Activated CD4-positive, alpha-beta T cell treated with anti-CD3 and anti-CD28 coated beads for 24 hours (primary cell): ENCODE results near the gene MON1A.
"Not testable (repeated sequence)": the region's sequence is repeated elsewhere in the genome, so short reads cannot be mapped to it uniquely, and the experiment has no call there.

ENCODE experiments used
- DNase-seq, 2 donors: peaks; one replicate each; pipeline ENCODE4 v3.0.0-alpha.2; 2020; ENCODE audit warnings: low read depth in 2 of 2

The MON1A gene, protein sequence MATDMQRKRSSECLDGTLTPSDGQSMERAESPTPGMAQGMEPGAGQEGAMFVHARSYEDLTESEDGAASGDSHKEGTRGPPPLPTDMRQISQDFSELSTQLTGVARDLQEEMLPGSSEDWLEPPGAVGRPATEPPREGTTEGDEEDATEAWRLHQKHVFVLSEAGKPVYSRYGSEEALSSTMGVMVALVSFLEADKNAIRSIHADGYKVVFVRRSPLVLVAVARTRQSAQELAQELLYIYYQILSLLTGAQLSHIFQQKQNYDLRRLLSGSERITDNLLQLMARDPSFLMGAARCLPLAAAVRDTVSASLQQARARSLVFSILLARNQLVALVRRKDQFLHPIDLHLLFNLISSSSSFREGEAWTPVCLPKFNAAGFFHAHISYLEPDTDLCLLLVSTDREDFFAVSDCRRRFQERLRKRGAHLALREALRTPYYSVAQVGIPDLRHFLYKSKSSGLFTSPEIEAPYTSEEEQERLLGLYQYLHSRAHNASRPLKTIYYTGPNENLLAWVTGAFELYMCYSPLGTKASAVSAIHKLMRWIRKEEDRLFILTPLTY

DNA sequence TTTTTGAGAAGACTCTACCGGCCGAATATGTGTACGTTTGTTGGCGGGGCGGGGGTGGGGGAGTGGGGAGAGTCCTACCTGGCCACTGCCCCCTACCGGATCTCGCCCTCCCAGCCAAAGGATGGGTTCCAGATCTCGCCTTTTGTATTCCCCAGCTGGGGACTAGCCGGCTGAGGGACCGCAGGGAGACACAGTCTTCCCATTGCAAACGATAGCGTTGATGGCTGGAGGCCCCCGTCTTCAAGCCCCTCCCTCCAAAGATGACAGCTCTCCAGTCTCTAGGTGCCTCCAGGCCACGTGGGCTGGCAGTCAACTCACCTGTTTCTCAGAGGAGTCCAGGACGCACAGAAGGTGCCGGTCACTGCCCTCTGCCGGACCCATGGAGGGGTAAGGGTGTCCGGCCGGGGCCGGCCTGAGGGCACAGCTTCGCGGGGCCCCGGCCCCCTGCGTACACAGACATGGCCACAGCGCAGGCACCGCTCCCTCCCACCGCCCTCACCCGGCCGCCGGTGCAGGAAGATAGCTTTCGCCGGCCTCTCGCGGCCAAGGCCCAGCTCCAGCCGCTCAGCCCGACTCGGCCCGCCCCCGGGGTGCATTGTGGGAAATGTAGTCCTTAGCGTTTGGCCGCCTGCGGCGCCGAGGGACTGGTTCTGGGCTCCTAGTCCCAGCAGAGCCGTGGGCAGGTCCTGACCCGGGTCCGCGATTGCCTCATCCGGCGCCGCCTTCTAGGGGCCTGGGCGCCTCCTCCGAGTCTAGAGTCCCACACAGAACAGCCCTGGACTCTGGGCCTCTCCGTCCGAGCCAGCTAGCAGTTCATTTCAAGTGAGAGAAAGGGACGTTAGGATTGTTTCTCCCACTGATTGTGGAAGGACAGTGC, at the start of gene MON1A:
TSS of gene MON1A (minus strand) at position 521 of the 877 bp plus-strand sequence. CDS start 16,465 bp downstream, outside the sequence.
- peak; percentile 75 to 95 for DNase-seq

DNA sequence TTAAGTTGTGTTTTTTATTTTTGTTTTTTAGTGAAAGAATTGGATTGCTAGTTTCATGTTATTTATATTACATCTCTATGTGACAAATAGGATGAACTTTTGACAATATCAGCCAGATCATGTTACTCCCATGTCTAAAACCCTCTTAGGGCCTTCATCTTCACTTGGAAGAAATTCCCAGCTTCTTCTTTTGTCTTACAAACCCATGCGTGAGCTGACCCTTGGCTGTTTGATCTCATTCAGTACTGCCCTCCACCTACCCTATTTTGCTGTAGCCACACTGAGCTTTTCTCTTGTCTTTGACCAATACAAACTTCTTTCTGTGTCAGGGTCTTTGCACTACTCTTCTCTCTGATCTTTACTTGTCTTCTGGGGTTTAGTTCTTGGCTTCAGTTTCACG, 47.3 kb upstream of the MON1A start:
- no peak for DNase-seq

DNA sequence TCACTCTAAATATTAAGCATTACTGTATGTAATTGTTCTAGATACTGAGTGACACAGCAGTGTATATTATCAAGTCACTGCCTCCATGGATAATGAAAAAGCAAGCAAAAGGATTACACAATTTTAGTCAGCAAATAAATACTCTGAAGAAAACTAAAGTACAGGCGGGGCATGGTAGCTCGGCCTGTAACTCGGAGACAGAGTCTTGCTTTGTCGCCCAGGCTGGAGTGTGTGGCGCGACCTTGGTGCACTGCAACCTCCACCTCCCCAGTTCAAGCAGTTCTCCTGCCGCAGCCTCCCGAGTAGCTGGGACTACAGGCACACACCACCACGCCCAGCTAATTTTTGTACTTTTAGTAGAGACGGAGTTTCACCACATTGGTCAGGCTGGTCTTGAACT, 43.0 kb upstream of the MON1A start:
- DNase-seq = no peak

DNA sequence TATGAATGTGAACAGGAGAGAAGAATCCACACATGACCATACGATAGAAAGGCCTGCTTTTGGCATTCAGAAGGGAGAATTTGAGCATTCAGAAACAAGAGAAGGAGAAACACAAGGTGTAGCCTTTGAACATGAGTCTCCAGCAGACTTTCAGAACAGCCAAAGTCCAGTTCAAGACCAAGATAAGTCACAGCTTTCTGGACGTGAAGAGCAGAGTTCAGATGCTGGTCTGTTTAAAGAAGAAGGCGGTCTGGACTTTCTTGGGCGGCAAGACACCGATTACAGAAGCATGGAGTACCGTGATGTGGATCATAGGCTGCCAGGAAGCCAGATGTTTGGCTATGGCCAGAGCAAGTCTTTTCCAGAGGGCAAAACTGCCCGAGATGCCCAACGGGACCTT, 38.7 kb upstream of the MON1A start:
- DNase-seq = no peak

DNA sequence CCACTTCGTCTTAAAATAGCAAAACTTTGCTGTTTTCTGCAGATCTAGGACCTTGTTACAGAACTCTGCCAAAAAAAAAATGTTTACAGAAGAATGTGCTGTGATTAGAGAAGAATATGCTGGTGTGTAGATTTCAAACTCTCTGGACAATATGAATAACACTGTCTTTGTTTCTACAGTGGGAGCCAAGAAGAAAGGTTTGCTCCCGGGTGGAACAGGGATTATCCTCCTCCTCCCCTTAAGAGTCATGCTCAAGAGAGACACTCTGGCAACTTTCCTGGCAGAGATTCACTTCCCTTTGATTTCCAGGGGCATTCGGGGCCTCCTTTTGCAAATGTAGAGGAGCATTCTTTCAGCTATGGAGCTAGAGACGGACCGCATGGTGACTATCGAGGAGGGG, 37.7 kb upstream of the MON1A start:
- DNase-seq = no peak

DNA sequence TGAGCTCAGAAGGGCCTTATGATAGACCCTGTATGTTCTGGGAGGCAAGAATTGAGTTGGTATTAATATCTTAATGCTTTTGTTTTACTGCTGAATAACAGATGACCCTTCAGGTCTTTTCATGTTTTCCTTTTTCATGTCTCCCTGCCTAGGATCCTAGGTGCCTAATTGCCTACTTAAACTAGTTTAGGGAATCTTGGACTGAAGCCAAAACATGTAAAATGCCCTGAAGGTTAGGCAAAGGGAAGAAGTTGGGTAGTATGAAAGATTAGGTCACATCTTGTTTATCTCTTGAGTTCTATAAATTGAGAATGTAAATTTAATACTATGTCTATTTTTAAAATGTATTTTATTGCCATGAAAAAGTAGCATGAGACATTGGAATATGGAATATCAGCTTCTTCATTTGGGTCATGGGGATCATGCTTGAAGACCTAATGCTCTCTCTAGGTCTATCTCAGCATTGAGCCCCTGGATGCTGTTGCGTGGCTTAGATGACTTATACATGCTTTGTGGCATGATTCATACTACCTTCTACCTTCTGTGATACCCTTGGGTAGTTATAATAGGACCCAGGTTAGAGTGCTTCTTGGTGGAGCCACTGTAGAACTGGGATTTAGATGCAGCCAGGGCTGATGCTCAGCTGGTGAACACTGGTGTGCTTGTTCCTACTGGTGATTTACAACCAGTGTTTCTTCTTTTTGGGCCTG, 36.8 kb upstream of the MON1A start:
- no peak for DNase-seq

DNA sequence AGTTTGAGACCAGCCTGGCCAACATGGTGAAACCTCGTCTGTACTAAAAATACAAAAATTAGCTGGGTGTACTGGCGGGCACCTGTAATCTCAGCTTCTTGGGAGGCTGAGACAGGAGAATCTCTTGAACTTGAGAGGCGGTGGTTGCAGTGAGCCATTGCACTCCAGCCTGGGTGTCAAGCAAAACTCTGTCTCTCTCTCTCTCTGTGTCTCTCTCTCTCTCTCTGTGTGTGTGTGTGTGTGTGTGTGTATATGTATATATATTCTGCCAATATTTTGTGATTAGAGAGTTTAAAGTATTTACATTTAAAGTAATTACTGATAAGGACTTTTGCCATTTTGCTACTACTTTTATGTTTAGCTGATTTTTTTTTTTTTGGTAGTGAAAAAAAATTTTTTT, 26.0 kb upstream of the MON1A start:
- no peak for DNase-seq

DNA sequence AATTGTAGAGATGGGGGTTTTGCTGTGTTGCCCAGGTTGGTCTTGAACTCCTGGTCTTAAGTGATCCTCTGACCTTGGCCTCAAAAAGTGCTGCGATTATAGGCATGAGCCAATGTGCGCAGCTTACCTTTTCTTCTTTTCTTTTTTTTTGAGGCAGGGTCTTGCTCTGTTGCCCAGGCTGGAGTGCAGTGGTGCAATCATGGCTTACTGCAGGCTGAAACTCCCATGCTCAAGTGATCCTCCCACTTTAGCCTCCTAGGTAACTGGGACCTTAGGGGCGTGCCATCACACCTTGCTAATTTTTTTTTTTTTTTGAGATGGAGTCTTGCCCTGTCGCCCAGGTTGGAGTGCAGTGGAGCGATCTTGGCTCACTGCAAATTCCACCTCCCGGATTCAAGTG, 23.3 kb upstream of the MON1A start:
- DNase-seq = no peak

DNA sequence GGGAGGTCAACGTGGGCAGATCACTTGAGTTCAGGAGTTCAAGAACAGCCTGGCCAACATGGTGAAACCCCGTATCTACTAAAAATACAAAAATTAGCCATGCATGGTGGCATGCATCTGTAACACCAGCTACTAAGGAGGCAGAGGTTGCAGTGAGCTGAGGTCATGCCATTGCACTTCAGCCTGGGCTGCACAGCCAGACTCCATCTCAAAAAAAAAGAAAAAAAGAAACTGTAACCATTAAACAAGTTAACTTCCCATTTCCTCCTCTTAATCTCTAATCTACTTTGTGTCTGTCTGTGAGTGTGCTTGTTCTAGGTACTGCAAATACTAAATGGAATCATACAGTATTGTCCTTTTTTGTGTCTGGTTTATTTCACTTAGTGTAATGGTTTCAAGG, 13.0 kb upstream of the MON1A start:
- no peak for DNase-seq

DNA sequence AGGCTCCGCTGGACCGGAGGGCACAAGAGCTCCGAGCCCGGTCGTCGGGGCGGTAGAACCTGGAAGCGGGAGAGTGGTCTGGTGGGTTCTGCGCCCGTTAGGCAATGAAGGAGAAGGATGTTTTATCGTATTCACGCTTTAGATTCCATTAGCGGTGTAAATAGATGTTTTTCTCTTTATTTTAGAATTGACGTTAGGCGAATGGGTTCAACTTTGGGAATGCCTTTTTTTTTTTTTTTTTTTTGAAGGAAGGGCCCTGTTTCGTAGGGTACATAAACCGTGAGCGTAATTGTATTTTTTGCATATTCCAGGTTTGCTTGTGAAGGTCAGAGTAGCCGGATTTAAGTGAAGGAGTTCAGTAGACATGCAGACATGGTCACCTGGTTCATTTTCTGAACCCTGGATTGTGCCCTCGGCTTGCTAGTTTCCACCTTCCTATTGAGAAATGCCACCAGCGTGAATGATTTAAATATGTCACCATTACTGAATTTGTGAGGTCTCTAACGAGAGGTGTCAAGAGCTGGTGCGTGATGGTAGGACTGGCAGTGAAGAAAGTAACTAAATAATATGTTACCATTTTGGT, 11.1 kb upstream of the MON1A start:
- no peak for DNase-seq

DNA sequence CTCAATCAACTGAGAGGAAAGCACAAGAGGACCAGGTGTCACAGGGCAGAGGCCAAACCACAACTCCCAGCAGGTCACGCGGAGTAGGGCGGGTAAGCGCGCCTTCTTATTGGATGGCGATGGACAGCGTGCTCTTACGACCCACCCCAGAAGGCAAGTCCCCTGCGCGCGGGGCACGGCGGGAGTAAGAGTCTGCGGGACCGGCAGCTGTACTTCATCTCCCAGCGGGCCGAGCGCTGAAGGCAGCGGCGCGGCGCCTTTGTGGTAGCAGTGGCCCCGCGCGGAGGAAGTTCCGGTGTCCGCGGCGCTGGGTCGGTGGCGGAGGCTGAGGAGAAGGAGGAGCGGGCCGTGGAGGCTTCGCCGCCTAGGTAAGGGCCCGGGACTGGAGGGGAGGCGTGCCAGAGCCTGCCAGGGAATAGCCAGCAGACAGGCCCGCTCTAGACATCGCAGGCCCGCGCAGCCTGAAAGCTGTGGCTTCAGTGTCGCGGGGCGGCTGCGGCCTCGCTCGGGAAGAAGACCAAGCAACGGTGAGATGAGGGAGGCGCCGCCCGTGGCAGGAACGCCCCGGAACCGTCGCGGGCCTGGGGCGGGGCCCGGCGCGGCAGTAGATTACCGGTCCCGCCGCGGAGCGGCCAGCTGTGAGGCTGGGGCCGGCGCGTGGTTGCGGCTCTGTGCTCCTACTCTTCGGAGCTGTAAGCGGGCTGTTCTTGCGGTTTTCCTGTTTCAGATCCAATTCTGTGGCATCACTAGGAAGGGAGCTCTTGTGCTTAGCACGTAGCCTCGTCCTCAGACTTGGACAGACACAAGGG, 10.5 kb upstream of the MON1A start, which contains the start of gene RBM6:
TSS of gene RBM6 (plus strand) at position 293 of the 809 bp plus-strand sequence. CDS start 22,492 bp downstream, outside the sequence.
- DNase-seq = peak; percentile 90 to 92

DNA sequence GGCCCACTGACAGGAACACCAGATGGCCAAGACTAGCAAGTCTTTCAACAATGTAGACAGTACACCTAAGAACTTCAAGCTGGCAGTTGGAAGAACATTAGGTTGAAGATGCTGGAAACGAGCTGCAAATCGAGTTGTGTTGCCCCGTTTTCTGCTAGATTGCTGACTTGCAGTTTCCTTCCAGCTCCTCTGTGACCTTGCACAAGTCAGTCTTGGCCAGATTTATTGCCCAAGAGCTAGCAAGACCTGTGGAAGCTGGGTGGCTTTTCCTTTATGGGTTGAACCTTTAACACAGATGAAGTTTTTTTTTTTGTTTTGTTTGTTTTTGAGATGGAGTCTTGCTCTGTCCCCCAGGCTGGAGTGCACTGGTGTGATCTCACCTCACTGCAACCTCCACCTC, 7.5 kb upstream of the MON1A start:
- no peak for DNase-seq

DNA sequence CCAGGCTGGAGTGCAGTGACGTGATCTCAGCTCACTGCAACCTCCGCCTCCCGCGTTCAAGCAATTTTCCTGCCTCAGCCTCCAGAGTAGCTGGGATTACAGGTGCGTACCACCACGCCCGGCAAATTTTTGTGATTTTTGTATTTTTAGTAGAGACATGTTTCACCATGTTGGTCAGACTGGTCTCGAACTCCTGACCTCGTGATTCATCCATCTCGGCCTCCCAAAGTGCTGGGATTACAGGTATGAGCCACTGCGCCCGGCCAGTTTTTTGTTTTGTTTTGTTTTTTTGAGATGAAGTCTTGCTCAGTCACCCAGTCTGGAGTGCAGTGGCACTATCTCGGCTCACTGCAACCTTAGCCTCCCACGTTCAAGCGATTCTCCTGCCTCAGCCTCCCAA, 2.7 kb upstream of the MON1A start:
- DNase-seq = not testable (repeated sequence)

DNA sequence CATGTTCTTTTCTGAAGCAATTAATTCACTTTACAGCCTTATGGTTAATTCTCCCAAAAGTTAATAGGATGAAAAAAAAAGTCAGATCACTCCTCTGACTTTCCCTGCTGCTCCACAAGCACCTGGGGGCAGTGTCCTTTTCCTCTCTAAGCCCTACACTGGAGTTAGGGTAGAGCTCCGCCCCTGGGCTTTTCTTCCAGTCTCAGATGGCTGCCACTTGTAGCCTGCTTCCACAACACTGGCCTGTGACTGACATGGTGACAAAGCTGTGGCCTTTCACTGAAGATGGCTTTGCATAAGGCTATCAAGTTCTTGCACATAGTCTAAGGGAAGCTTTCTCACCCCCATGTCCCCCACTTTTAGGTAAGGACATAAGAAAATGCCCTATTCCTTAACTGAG, 1.3 kb upstream of the MON1A start:
- no peak for DNase-seq

DNA sequence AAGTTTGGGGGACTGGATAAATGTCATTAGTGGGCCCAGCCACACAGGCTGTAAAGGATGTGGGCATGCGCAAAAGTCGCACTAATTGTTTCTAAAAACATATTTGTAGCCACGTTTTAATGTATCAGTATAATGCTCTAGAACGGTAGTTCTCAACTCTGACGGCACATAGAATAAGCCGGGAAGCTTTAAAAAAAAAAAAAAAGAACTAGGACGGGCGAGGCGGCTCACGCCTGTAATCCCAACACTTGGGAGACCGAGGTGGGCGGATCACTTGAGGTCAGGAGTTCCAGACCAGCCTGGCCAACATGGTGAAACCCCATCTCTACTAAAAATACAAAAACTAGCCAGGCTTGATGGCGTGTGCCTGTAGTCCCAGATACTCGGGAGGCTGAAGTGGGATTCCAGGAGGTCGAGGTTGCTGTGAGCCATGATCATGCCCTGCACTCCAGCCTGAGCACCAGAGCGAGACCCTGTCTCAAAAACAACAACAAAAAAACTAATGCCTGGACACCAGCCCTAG, 618 bp upstream of the MON1A start:
- no peak for DNase-seq

DNA sequence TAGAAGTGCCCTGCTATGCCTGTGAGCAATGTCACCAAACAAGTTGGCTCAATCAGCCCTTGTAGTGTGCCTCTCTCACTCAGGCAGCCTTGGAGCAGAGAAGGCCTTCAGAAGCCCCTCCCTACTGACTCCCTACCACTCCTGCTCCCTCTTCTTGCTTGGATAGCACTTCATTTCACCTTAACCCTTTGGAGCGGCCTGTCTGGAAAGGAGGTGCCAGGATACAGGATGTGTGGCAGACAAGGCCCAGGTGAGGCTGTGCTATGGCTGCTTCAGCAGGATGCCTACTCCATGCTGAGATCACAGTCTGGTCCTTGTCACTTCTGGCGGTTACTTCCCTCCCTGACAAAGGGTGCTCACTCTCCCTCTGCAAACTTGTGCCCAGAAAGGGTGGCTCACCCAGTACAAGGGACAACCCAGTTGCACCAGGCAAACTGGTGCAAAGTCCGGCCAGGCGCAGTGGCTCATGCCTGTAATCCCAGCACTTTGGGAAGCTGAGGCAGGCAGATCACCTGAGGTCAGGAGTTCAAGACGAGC, 1.1 kb downstream of the MON1A start:
- no peak for DNase-seq

DNA sequence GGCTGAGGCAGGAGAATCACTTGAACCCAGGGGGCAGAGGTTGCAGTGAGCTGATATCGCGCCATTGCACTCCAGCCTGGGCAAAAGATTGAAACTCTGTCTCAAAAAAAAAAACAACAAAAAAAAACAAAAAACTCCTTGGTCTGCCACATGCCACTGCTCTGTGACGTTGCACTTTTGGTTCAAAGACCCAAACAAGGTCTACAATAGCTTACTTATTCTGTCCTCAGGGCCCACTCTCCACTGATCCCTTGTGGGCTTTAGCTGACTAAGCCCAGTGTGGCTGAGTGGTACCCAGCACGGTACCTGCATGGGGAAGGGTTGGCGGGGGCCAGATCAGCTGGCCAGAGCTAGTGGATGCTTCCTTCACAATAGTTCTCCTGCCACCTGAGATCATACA, 1.8 kb downstream of the MON1A start:
- DNase-seq = no peak

DNA sequence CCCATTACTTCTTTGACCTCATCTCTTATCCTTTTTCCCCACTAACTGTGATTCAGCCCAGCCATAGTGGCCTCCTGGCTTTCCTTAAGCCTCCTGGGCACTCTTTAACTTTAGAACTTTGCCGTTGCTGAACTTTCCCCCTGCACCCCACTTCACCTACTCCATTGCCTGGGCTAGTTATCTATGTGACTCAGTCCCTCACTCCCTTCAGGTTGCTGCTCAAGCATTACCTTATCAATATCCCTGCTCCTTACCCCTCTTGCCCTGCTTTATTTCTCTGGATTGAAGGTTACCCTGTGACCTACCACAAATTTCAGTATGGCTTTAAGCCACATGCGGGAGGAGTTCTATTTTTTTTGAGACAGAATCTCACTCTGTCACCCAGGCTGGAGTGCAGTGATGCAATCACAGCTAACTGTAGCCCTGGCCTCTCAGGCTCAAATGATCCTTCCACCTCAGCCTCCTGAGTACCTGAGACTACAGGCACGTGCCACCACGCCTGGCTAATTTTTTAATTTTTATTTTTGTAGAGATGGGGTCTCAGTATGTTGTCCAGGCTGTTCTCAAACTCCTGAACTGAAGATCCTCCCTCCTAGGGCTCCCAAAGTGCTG, 3.4 kb downstream of the MON1A start:
- DNase-seq = no peak

DNA sequence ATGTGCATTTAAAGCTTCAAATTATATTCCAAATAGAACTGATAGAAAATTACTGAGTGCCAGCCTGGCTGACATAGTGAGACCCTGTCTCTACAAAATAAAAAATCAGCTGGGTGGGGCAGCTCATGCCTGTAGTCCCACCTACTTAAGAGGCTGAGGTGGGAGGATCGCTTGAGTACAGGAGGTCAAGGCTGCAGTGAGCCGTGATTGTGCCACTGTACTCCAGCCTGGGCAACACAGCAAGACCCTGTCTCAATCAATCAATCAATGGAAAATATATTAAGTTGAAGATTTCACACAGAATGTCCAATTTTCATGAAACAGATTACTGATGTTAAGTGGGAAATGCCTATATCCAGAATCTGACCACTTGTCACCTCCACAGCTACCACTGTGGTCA, 4.1 kb downstream of the MON1A start:
- no peak for DNase-seq

DNA sequence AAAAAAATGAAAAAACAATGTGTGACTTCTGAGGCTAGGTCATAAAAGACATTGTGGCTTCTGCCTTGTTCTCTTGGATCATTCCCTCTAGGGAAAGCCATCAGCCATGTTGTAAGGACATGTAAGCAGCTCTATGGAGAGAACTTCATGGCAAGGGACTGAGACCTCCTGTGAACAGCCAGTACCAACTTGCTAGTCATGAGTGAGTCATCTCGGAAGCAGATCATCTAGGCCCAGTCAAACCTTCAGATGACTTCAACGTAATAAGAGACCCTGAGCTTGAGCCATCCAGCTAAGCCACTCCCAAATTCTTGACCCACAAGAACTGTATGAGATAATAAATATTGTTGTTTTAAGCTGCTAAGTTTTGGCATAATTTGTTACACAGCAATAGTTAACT, 4.9 kb downstream of the MON1A start:
- DNase-seq = no peak
